Pancreas (tissue), 10 donors: ENCODE data around the gene SND1. TPM values are rescaled to one million over a fixed set of nuclear protein-coding genes. Genes with fewer than 3 reads are reported as not detected.

Experiments used
- ATAC-seq, 4 donors: fragments of 200-7000 bp; cut with Tn5 transposase; one replicate each; pipeline versions ENCODE4 v1.8.0 to v1.9.1; 2020; ENCODE audit warnings: mild to moderate bottlenecking in 4 of 4, moderate library complexity in 4 of 4
- DNase-seq, 6 donors: peaks; one replicate each; pipeline ENCODE4 v3.0.0-alpha.2; 2020
- FAIRE-seq: peaks from 2 replicates; lab custom pipeline; 2012; peaks lifted over from hg19 to GRCh38; lab: Jason Lieb, UNC
- H3K27ac ChIP-seq, 4 donors: fragments of 200-600 bp; sonication (generic); 1 replicate in 3 of 4; 2 replicates in 1 of 4; pipeline versions ENCODE4 v1.5.0 to v1.8.0; 2020
- H3K27me3 ChIP-seq, 4 donors: fragments of 200-600 bp; one replicate each; pipeline ENCODE4 v1.8.0; 2021
- H3K36me3 ChIP-seq, 3 donors: fragments of 200-600 bp; sonication (generic) in 1 of 3; one replicate each; pipeline versions ENCODE4 v1.5.0 to v1.8.0; 2020 to 2021
- H3K4me1 ChIP-seq, 3 donors: fragments of 200-600 bp; one replicate each; pipeline ENCODE4 v1.8.0; 2021
- H3K4me3 ChIP-seq, 4 donors: fragments of 200-600 bp; sonication (generic) in 2 of 4; one replicate each; pipeline versions ENCODE4 v1.5.0 to v1.8.0; 2020 to 2021
- H3K9me3 ChIP-seq, 4 donors: fragments of 200-600 bp; one replicate each; pipeline ENCODE4 v1.8.0; 2021
- WGBS, 2 donors: extraction: QIAGEN DNeasy Blood & Tissue Kit; methylation state at CpG; one replicate each; pipeline ENCODE4 v1.1.7; 2013; 5-methylcytosine and 5-hydroxymethylcytosine counted together
- intact Hi-C, 3 donors: fragments of 100-400 bp; cut with DNase I; formaldehyde crosslinking; loops; one replicate each; pipeline versions ENCODE4 v1.11.1 to v1.14.2; 2022
- polyA plus RNA-seq, 2 donors: library from polyadenylated mRNA; stranded (reverse); fragments of 200-250 nt; gene quantifications; one replicate each; pipeline ENCODE4 v1.2.3, GENCODE V29; 2013
- total RNA-seq, 6 donors: library from RNA; stranded (reverse); fragmentation: NEBNext Ultra II Directional in 4 of 6; extraction: Animal tissue kit (Norgen Biotek cat#: 25700) in 4 of 6; gene quantifications; one replicate each; pipeline versions ENCODE4 v1.2.1 to v1.2.4, GENCODE V29; 2021 to 2023
- TF ChIP-seq, protein P1 (sequence below), 4 donors: fragments of 200-600 bp; sonication (generic) in 3 of 4; IDR thresholded peaks; one replicate each; pipeline versions ENCODE4 v1.5.0 to v1.8.0; 2021; ENCODE audit warnings: antibody characterized with exemption in 4 of 4
- donor health status: healthy with polysubstance abuse.
- donor health status: DM: no; HTN: no; CAD: no; lungs with moderate emphysema.
- donor health status: DM: no; HTN: no; CAD: no.
- donor health status: control.
- donor health status: control.
- donor health status: Bipolar disorder and iron deficiency.
- donor health status: DM: yes; HTN: yes; CAD: no.
- donor health status: DM: no; HTN: no; CAD: no.
- donor health status: DM: no; HTN: no; CAD: no.
- donor health status: DM: yes; HTN: yes; CAD: no.

SND1 gene
- total and polyA plus RNA-seq, 8 donors, result 84.1 to 308 (median 225) TPM

DNA sequence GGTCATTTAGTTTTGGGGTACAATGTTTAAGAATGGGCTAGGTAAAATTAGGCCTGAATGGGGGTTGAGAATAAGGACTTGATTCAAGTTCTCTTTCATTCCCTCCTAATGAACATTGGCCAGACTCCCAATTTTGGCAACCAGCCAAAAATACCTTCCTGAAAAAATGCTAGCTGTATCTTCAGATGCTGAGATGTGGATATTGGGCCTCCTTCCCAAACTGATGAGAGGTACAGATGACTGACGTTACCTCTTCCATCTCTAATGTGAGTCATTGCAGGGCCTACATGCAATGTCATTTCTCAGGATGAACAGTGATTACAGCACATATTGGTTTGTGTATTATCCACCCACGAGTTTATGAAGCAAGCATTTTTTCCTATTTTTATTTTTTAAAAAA, 151.6 kb downstream of the SND1 start:
- Histone ChIP-seq H3K4me1 (peaks cover 0 to 8% (median 2%) of the 10 kb centered on the region in 3 donors), H3K36me3 (peaks cover 0 to 5% (median 0%) of the 10 kb centered on the region in 3 donors), H3K9me3 (no peaks in the 10 kb centered on the region), H3K27ac (no peak overlapping the region), H3K4me3 (no peak overlapping the region), H3K27me3 (no peaks in the 10 kb centered on the region)
- WGBS, 2 donors, result 70 to 82% methylated on average over 2 of the region's 2 CpGs
- DNase-seq (no peak), FAIRE-seq (no peak), ATAC-seq (no peak)
- intact Hi-C loops, result no loop called here
- TF ChIP-seq, protein P1, sequence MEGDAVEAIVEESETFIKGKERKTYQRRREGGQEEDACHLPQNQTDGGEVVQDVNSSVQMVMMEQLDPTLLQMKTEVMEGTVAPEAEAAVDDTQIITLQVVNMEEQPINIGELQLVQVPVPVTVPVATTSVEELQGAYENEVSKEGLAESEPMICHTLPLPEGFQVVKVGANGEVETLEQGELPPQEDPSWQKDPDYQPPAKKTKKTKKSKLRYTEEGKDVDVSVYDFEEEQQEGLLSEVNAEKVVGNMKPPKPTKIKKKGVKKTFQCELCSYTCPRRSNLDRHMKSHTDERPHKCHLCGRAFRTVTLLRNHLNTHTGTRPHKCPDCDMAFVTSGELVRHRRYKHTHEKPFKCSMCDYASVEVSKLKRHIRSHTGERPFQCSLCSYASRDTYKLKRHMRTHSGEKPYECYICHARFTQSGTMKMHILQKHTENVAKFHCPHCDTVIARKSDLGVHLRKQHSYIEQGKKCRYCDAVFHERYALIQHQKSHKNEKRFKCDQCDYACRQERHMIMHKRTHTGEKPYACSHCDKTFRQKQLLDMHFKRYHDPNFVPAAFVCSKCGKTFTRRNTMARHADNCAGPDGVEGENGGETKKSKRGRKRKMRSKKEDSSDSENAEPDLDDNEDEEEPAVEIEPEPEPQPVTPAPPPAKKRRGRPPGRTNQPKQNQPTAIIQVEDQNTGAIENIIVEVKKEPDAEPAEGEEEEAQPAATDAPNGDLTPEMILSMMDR (IDR thresholded peaks at IDR 0.05), result no peak

- H3K9me3 ChIP-seq, result no peaks in the 10 kb centered on the region
- DNase-seq, result no peak
- no peak for FAIRE-seq
- H3K4me3 ChIP-seq, result no peak overlapping the region
- H3K27ac ChIP-seq, result no peak overlapping the region
- TF ChIP-seq, protein P1 (IDR thresholded peaks at IDR 0.05), result no peak
- intact Hi-C loops, result no loop called here
- no peaks in the 10 kb centered on the region for H3K27me3 ChIP-seq
- WGBS, 2 donors, result 70 to 77% methylated on average over 6 of the region's 6 CpGs
- peaks cover 0 to 5% (median 0%) of the 10 kb centered on the region in 3 donors for H3K36me3 ChIP-seq
- ATAC-seq, result no peak
- peaks cover 0 to 6% (median 0%) of the 10 kb centered on the region in 3 donors for H3K4me1 ChIP-seq
Observed at GRCh38 chr7:127807340-127807739, 155.3 kb downstream of the SND1 start.

DNA sequence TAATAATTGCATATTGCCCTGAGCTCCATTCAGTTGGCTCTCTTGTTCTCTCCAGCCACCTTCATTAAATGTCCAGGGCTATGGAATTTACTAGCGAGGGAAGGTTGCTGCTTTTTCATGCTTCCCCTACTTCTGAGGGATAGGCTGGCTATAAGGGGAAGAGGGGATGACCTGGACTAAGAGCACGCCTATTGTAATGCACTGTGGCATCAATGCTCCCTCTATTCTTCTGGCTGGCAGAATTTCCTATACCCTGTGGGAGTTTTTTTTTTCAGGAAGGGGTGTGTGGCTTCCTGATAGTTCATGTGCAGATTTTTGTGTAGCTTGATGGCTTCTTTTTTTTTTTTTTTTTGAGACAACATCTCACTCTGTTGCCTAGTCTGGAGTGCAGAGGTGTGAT, 155.8 kb downstream of the SND1 start:
- Histone ChIP-seq H3K27ac (no peak overlapping the region), H3K4me1 (peaks cover 0 to 6% (median 0%) of the 10 kb centered on the region in 3 donors), H3K36me3 (peaks cover 0 to 5% (median 0%) of the 10 kb centered on the region in 3 donors), H3K4me3 (no peak overlapping the region), H3K9me3 (no peaks in the 10 kb centered on the region), H3K27me3 (no peaks in the 10 kb centered on the region)
- intact Hi-C loops, result no loop called here
- FAIRE-seq (no peak), ATAC-seq (no peak), DNase-seq (no peak)
- WGBS, 2 donors, result 90% methylated on average over 2 of the region's 2 CpGs
- TF ChIP-seq, protein P1 (IDR thresholded peaks at IDR 0.05), result no peak

DNA sequence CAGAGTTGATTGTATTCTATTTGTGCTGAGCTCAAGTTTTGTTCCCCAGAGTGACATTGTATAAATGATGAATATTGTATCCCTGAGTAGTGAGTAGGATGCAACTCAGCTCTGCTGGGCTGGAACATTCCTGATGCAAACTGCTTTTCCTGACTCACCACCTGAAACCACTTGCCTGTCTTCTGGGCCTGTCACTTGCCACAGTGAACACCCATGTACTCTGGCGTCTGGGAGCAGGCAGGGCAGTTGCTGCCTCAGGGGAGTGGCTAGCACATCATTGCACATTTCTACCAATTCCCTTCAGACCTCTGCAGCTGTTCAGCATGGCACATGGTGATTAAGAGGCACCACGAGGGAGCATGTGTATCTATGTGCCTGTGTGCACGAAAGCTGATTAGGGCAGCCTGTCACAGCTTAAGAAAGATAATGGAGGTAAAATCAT, 157.3 kb downstream of the SND1 start:
- ATAC-seq, result peak in 3 of 4 donors; percentile 25 to 71 (median 45)
- peaks cover 0 to 5% (median 0%) of the 10 kb centered on the region in 3 donors for H3K36me3 ChIP-seq
- 47 to 55% methylated on average over 3 of the region's 3 CpGs for WGBS, 2 donors
- H3K4me3 ChIP-seq, result no peak overlapping the region
- H3K27me3 ChIP-seq, result no peaks in the 10 kb centered on the region
- no peaks in the 10 kb centered on the region for H3K9me3 ChIP-seq
- intact Hi-C loops, result no loop called here
- no peak overlapping the region for H3K27ac ChIP-seq
- peaks cover 0 to 6% (median 0%) of the 10 kb centered on the region in 3 donors for H3K4me1 ChIP-seq
- no peak for DNase-seq
- TF ChIP-seq, protein P1 (IDR thresholded peaks at IDR 0.05), result no peak
- FAIRE-seq, result no peak

DNA sequence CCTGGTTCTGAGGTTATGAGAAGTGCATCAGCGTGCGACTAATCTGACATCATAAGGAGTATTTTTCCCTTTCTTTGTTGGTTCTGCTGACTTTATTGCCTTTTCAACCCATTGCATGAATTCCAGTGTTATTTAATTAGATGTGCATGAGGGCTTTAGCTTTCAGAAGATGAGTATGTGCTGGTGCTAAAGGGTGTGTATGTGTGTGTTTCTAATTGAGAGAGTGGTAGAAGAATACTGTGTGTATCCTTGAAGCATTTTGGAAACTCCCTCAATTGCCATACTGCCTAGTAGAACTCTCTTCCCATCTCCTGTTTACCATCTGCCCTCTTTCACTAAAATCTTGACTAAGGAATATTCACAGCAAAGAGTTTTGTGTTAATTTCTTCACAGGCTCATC, 158.1 kb downstream of the SND1 start:
- H3K27ac ChIP-seq, result no peak overlapping the region
- H3K4me3 ChIP-seq, result no peak overlapping the region
- H3K4me1 ChIP-seq, result peaks cover 0 to 6% (median 0%) of the 10 kb centered on the region in 3 donors
- peaks cover 0 to 5% (median 0%) of the 10 kb centered on the region in 3 donors for H3K36me3 ChIP-seq
- WGBS, 2 donors, result 95 to 98% methylated on average over 2 of the region's 2 CpGs
- TF ChIP-seq, protein P1 (IDR thresholded peaks at IDR 0.05), result no peak
- H3K27me3 ChIP-seq, result no peaks in the 10 kb centered on the region
- no peaks in the 10 kb centered on the region for H3K9me3 ChIP-seq
- FAIRE-seq (no peak), ATAC-seq (no peak), DNase-seq (no peak)
- intact Hi-C loops, result no loop called here
